22Rv1 (cell line): Measurements from ENCODE around the gene DNAJB12.
"Not testable (repeated sequence)": the region's sequence is repeated elsewhere in the genome, so short reads cannot be mapped to it uniquely, and the experiment has no call there.

Source experiments
- H3K27ac ChIP-seq: fragments of 450-650 bp; 2 replicates; pipeline ENCODE4 v1.5.1; 2017
- ZFX ChIP-seq: fragments of 450-650 bp; IDR thresholded peaks from 2 replicates; pipeline ENCODE4 v1.6.1; 2017; ENCODE audit warnings: antibody characterized with exemption, borderline replicate concordance
- TF ChIP-seq, protein P1 (sequence below): fragments of 450-650 bp; IDR thresholded peaks from 2 replicates; pipeline ENCODE4 v1.5.1; 2017; ENCODE audit warnings: mild to moderate bottlenecking

The DNAJB12 gene

DNA sequence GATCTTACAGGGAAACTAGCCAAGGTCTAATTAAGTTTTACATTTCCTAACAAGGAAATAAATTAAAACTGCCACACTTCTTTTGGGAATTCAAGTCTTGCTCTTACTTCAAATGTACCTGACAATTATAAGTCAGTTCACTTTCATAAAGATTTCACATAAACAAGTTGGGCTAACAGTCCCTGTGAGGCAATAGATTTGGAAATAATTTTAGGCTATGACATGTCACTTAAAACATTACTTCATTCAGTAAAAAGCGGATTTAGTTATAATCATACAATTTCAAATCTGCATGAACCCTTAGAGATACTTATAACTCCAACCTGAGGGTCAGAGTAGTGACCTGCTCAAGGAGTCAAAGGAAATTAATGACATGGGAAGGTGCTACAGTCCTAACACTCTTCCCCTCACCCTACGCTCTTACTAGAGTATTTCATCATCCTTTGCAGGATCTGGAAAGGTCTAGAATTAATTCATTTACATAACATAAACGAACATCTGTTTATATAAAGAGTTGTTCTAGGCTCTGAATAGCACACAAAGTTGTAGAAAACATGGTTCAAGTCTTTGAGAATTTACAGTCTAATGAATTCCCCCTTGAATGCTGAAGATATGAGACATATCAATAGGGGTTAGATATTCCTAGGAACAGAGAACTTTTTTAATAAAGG, 32.3 kb upstream of the DNAJB12 start:
- no peak for TF ChIP-seq ZFX
- TF ChIP-seq, protein P1, sequence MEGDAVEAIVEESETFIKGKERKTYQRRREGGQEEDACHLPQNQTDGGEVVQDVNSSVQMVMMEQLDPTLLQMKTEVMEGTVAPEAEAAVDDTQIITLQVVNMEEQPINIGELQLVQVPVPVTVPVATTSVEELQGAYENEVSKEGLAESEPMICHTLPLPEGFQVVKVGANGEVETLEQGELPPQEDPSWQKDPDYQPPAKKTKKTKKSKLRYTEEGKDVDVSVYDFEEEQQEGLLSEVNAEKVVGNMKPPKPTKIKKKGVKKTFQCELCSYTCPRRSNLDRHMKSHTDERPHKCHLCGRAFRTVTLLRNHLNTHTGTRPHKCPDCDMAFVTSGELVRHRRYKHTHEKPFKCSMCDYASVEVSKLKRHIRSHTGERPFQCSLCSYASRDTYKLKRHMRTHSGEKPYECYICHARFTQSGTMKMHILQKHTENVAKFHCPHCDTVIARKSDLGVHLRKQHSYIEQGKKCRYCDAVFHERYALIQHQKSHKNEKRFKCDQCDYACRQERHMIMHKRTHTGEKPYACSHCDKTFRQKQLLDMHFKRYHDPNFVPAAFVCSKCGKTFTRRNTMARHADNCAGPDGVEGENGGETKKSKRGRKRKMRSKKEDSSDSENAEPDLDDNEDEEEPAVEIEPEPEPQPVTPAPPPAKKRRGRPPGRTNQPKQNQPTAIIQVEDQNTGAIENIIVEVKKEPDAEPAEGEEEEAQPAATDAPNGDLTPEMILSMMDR: no peak
- no peak overlapping the region for H3K27ac ChIP-seq

DNA sequence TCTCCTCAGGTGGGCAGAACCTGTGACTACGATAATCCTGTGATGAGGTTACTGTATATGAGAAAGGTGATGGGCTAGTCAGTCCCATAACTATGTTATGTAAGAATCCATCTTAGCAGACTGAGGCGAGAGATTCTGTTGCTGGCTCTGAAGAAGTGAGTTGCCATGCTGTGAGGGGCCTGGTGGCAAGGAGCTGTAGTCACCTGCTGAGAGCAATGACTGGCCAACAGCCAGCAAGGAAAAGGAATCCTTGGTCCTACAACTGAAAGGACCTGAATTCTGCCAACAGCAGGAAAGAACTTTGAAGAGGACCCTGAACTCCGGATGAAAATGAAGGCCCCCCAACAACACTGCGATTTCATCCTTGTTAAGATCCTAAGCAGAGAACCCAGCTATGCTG, 31.0 kb upstream of the DNAJB12 start:
- no peak overlapping the region for H3K27ac ChIP-seq
- TF ChIP-seq, protein P1: no peak
- TF ChIP-seq ZFX: no peak

DNA sequence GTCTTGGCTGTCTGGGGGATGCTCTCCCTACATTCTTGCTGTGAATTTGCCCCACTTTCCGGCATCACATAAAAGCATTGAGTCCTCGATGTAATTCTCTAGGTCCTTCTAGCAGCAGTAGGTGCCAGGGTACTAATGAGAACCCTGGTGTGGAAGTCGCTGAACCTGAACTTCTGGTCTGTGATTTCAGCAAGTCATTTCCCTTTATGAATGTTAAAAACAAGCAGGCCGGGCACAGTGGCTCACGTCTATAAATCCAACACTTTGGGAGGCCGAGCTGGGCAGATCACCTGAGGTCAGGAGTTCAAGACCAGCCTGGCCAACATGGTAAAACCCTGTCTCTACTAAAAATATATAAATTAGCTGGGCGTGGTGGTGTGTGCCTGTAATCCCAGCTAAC, 30.3 kb upstream of the DNAJB12 start:
- H3K27ac ChIP-seq: not testable (repeated sequence)

DNA sequence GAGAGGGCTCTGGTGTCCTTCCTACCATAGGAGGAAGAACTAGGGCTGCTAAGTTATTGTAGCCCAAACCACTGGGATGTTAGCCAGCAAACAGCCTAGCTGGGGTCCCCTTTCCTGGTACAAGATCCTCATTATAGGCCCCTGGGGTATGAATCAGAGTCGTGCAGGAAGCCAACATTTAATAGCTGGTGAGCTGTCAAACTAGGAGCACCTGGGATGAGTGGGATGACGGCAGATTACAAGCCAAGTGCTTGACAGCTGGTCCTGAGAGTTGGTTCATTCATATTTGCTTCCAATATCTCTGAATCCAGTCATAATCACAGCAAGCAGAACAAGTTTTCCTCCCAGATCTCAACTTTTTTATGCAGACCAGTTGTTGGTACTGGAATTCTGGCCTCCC, 25.1 kb upstream of the DNAJB12 start:
- TF ChIP-seq, protein P1: no peak
- no peak for TF ChIP-seq ZFX
- no peak overlapping the region for H3K27ac ChIP-seq

DNA sequence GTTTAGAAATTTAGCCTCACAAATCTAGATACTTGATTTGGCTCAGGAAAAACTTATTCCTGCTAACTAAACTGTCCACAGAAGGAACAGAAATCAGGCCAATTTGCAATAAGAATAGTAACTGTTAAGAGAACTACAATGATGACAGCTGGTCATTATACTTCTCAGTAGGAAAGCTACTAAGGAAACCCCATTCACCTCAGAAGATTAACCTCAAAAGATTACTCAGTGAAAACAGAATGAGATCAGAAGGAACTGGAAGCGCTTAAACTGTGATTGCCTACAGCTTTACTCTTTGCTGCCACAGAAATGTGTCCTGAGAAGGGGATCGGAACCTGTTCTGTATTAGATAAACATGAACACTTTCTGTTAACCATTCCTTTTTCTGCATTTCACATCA, 24.3 kb upstream of the DNAJB12 start:
- TF ChIP-seq, protein P1: no peak
- no peak for TF ChIP-seq ZFX
- no peak overlapping the region for H3K27ac ChIP-seq

DNA sequence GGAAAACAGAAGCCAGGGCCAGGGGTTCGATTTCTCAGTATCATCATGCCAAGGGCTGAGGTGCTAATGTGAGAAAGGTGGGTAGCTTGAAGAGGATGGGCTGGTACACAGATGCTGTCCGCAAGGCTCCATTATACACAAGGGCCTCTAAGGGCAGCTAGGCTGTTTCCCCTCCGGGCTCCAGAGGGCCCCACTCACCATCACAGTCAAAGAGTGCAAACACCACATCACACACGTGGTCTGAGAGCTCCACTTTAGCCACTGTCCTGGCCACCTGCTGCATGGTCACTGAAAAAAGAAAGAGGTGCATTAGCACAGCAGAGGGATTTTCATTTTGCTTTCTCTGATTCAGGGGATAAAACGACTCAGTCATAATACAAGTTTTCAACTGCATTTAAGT, 20.9 kb upstream of the DNAJB12 start:
- TF ChIP-seq, protein P1: 0 out of 2 replicates have a peak, but pooled peaks have one; percentile 13
- no peak for TF ChIP-seq ZFX

DNA sequence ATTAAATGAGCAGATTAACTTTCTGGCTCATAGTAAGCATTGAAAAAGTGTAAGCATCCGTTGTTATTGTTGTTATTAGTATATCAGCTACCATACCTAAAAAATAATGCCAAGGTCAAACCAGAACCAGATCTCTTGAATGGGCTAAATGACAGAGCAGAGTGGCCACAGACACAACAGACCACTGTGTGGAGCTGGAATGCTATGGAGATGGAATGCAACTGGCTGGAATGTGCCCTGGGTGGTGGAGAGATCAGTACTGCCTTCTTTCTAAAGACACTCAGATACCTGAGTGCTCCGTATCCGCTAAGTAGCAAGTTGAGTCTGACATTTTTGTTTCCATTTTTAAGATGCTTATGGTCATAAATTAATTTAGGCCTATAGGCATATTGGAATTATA, 20.5 kb upstream of the DNAJB12 start:
- TF ChIP-seq, protein P1: no peak
- TF ChIP-seq ZFX: no peak
- H3K27ac ChIP-seq: no peak overlapping the region

More for the DNA sequence above, 20.9 kb upstream of the DNAJB12 start:
- no peak overlapping the region for H3K27ac ChIP-seq
